HG03558 (cell line): ENCODE results near the gene YAP1.
A peak's percentile ranks its signal among the peaks of the same experiment; 100 is the strongest.
"Not testable (repeated sequence)": the region's sequence is repeated elsewhere in the genome, so short reads cannot be mapped to it uniquely, and the experiment has no call there.

ENCODE experiments used
- ATAC-seq: cut with Tn5 transposase; IDR thresholded peaks from one replicate; pipeline ENCODE4 v1.9.1; 2021; ENCODE audit warnings: moderate number of reproducible peaks; ENCODE audit not compliant: unreplicated experiment; ENCODE audit errors: extremely low read depth

The YAP1 gene

DNA sequence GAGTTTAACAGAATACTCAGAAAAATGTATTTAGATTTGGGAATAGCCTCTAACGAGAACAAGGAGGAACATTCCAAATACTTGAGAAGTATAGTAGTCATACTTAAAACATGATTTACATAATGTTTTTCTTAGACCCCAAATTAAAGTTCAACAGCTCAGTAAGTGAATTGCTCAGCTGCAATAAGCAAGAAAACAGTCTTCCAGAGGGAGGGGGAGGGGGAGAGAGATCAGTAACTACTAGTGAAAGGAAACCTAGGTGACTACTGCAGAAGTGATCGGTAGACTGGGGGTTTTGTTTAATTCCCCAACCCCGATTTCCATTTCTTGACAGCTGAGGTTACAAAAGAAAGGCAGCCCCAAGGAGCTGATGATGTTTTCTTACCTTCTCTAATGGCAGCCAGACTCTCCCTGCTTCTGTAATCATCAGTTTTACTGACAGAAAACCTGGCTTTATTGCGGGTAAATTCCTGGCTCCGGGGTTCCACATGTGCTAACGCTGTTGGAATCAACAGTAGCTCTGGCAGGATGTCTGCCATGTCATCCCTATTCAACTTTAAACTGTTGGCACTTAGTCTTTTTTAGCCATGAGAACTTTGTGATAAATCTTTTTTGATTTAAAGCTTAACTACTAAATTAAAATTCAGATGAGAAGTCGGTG is 124.7 kb downstream of the YAP1 start:
- no peak for ATAC-seq

DNA sequence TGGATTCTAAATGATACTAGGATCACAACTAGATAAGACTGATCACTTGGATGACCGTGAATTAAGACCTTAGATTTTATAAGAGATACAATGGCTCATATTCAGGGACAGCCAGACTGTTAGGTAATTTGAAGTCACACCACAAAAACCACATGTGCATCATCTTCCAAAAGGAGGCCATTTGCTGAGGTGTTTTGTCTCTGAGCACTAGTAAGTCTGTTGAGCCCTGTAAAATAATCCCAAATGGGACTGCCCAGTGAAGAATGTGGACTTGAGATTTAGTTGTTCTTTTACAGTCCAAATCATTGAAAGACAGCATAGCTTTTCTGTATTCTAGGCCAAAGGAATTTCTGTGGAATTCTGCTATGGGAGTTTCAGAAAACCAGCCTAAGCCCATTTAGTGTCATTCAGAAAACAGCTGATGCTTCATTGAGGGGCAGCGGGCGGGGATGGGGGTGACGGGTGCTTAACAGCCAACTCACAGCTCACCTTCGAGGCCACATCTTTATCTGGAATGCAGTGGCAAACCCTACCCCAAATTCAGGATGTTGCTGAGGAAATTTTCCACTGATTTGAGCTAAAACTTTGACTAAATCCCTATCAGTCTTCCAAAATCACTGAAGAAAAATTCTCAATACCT is 127.0 kb downstream of the YAP1 start:
- no peak for ATAC-seq

DNA sequence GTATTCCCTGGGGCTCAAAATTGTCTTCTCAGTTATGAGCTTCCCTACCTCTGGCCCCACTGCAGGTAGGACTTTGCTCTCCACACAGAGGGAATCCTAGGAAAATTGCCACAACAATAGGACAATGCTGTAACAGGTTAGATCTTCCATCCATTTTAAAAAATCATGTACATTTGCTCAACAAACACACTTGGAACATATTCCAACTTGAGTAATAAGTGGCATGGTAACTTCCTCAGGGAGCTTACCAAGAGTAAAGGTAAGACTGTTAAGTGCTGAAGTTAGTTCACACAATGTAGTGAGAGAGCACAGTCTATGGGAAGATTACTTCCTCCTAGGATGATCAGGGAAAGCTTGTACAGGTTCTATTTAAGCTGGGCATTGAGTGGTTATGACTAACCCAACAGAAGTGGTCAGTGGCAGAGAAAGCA is 128.2 kb downstream of the YAP1 start:
- ATAC-seq: no peak

DNA sequence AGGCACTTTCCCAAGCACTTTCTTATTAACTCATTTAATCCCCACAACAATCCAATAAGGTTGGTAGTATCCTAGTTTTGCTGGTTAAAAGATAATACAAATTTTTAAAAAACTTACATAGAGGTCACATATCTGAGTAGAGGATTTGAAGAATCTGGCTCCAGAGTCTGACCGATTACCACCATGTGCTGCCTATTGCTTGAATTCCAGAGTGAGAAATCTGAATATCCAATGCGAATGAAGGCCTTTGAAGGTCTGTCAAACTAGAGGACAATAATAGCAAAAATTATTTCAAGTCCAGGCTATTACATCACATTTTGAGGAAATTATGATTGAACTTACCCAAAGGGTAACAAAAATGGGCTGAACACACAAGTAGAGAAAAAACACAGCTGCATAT is 129.2 kb downstream of the YAP1 start:
- no peak for ATAC-seq

GRCh38 chr11:102239911-102240310 is 129.7 kb downstream of the YAP1 start:
- ATAC-seq: no peak

GRCh38 chr11:102240502-102240901 is 130.3 kb downstream of the YAP1 start:
- peak; percentile 53 for ATAC-seq

- ATAC-seq: no peak
These were observed 130.8 kb downstream of the YAP1 start for GRCh38 chr11:102241026-102241425.

DNA sequence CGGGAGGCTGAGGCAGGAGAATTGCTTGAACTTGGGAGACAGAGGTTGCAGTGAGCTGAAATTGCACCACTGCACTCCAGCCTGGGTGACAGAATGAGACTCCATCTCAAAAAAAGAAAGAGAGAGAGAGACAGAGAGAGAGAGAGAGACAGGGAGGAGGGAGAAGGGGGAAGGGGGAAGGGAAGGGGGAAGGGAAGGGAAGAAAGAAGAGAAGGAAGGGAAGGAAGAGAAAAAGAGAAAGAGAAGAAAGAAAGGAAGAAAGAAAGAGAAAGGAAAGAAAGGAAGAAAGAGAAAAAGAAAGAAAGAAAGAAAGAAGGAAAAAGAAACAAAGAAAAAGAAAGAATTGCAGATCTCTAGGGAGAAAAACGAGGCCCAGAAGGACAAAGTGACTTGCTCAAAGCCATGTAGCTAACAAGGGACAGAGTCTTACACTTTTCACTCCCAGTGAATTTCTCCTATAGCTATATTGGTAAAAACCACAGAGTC is 133.2 kb downstream of the YAP1 start:
- no peak for ATAC-seq

GRCh38 chr11:102244681-102245409 is 134.6 kb downstream of the YAP1 start:
- no peak for ATAC-seq

- no peak for ATAC-seq
These were observed 141.2 kb downstream of the YAP1 start for GRCh38 chr11:102251423-102251822.

DNA sequence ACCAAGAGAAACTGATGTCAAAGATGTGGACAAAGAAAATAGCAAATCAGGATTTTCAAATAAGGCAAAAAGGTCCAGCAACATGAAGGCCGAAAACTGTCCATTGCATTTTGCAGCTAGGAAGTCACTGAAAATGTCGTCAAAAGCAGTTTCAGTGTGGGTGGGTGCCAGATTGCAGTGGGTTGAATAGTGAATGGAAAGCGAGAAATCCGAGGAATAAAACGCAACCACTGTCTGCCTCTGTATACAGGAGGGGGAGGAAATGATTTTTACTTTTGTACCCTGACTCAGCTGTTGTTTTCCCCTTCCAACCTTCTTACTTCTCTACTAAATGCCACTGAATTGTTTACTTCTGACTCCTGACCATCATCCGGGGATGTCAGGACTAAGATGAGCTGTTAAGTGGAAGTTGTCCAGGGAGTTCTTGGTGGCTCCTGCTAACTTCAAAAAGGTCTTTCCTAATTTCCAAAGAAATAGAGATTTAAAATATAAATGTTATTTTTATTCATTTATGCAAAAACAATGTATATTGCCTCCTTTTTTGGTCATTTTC is 142.2 kb downstream of the YAP1 start:
- ATAC-seq: no peak

DNA sequence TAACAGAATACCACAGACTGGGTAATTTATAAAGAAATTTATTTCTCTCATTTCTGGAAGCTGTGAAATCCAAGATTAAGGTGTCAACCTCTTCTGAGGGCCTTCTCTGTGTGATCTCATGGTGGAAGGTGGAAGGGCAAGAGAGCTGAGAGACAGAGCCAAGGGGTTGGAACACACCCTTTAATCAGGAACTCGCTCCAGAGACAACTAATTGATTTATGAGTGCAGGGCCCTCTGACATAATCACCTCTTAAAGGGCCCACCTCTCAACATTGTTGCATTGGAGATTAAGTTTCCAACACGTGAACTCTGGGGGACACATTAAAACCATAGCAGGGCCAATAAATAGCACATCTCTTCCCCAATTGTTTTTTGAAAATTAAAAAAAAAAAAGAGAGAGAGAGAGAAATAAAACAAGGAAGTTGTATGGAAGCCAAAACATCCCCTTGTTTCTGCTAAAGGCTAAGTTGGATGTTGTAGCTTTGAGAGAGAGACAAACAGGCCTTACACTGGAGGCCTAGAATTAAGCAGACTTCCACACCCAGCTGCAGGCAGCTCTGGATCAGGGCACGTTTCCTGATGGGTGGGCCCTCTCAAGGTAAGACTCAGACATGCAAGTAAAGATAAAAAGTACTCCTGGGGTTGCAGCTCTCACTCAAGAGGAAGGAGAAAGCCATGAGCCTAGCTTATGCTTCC is 142.9 kb downstream of the YAP1 start:
- ATAC-seq: no peak

DNA sequence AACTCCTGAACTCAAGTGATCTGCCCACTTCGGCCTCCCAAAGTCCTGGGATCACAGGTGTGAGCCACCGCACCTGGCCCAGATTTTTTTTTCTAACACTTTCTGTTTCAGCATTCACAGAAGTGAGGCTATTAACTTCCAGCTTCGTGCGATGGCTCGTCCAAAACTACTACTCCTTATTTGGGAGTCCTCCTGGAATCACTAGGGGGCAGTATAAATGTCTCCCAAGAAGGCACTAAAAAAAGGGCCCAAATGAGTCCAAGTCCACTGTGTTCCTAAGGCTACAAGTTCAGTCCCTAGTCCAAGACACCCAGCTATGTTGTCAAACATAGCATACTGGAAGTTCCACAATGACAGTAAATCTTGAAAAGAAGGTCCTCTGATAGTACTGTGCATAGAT is 143.8 kb downstream of the YAP1 start:
- ATAC-seq: no peak

DNA sequence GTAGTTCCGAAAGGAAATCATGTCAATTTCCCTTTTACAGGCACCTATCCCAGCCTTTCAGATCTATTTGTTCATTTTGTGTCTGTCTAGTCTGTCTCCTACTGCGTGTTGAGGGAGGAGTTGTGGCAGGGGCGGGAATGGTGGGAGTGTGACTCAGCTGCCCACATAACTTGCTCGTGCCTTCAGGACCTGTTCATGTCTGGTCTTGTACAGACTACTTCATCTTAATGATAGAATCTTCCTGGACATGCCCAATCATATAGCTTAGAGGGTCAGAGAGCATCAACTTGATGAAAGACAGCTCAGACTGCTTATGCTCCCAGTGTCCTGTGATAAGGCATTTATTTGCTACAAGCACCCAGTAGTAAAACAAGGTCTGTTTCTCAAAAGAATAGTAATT is 146.0 kb downstream of the YAP1 start:
- no peak for ATAC-seq

- no peak for ATAC-seq
These were observed 150.0 kb downstream of the YAP1 start for GRCh38 chr11:102260241-102260640.

GRCh38 chr11:102263379-102264003 is 153.2 kb downstream of the YAP1 start:
- ATAC-seq: no peak

DNA sequence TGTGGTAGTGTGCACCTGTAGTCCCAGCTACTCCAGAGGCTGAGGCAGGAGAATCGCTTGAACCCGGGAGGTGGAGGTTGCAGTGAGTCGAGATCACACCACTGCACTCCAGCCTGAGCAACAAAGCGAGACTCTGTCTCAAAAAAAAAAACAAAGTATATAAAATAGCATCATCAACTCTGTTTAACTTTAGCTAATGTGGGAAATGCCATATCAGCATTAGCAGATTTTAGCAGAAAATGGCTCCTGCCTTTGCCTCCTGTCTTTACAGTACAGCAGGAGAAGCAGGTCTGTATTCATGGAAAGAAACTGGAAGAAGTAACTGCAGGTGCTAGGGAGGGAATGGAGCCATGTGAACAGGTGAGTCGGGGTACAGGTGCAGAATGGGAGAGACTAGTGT is 154.5 kb downstream of the YAP1 start:
- not testable (repeated sequence) for ATAC-seq

DNA sequence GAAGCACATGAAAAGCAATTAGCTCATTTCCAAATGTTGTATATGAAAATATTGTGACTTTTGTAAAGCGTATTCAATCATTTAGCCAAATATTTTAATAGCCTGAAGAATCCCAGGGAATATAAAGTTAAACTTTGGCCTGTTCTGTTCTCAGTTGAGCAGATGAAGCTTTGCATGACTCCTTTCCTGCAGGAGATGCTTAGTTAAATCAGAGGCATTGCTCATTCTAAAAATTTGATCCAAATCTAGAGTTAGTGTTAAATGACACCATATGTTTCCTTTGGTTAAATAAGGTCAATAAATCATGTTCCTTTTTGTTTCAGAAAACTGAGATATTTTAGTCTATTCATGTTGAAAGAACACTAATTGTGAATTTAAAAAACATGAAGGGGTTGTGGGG is 155.9 kb downstream of the YAP1 start:
- ATAC-seq: no peak

DNA sequence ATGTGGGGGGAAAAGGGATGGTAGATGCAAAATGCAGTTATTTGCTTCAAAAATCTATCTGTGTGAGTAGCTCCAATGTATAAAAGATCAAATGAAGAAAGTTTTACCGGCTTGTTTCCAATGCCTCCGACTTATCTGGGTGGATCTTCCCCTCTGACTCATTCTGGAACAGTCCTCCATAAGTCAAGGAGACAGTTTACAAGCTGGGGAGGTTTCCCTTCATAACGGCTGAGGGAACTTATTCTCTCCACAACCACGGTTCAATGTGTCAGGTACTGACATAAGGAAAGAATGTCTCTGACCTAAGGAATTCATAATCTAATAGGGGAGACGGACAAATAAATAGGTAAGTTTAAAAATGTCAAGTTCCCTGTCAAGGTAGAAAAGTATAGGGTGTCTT is 157.4 kb downstream of the YAP1 start:
- ATAC-seq: no peak
